Measurements from ENCODE around the gene KCNAB3.

KCNAB3 gene

DNA sequence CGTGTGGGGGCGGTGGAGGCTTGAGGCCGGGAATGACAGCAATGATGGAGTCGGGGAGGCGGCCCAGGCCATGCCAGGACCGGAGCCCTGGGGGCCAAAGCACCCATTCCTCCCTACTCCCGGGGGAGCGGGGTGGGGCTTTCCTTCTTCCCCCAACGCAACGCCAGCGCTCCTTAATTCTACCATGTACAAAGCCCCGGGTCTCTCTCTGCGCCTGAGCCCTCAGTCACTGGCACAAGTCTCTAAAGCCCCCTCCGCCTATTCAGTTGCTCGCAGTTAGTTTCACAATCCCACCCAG, 13.3 kb downstream of the KCNAB3 start:
- Histone ChIP-seq H3K4me3 (ENCODE audit: low read length) (peak overlapping the region; percentile 51), H3K27me3 (ENCODE audit: insufficient read depth, low read length) (peaks cover 44% of the 10 kb centered on the region), H3K9me3 (ENCODE audit: insufficient read depth, low read depth, low read length) (no peaks in the 10 kb centered on the region; the same call in 1 of the 2 replicates), H3K9ac (ENCODE audit: low read depth, low read length) (peak overlapping the region; percentile 52; the same call in 1 of the 2 replicates), H3K27ac (ENCODE audit: low read depth, low read length) (no peak overlapping the region; the same call in 1 of the 2 replicates), H3K36me3 (ENCODE audit: insufficient read depth, low read length) (no peaks in the 10 kb centered on the region), H3K4me1 (ENCODE audit: insufficient read depth, low read length) (no peaks in the 10 kb centered on the region)
- 44% methylated on average over 15 of the region's 15 CpGs for whole genome bisulfite sequencing

GRCh38 chr17:7915611-7916384, 13.9 kb downstream of the KCNAB3 start, which contains the start of gene RNF227:
Gene RNF227, minus strand, starts transcription at chr17:7916289. Its CDS starts 94 bp downstream, at chr17:7916195.
- peak within 1 kb of the TSS; percentile 57; the same call in 1 of the 2 replicates for H3K27ac ChIP-seq (ENCODE audit: low read depth, low read length)
- no peaks in the 10 kb centered on the region; the same call in 1 of the 2 replicates for H3K9me3 ChIP-seq (ENCODE audit: insufficient read depth, low read depth, low read length)
- H3K27me3 ChIP-seq (ENCODE audit: insufficient read depth, low read length), result peaks cover 42% of the 10 kb centered on the region
- H3K4me3 ChIP-seq (ENCODE audit: low read length), result peak within 1 kb of the TSS; percentile 51
- H3K4me1 ChIP-seq (ENCODE audit: insufficient read depth, low read length), result no peaks in the 10 kb centered on the region
- whole genome bisulfite sequencing, result under 1% methylated on average over 100 of the region's 100 CpGs
- peak within 1 kb of the TSS; percentile 52 for H3K9ac ChIP-seq (ENCODE audit: low read depth, low read length)
- H3K36me3 ChIP-seq (ENCODE audit: insufficient read depth, low read length), result no peaks in the 10 kb centered on the region

GRCh38 chr17:7915179-7915610, 14.5 kb downstream of the KCNAB3 start:
- H3K4me3 ChIP-seq (ENCODE audit: low read length), result peak overlapping the region; percentile 51
- H3K9ac ChIP-seq (ENCODE audit: low read depth, low read length), result no peak overlapping the region
- 18% methylated on average over 15 of the region's 15 CpGs for WGBS
- no peaks in the 10 kb centered on the region; the same call in 1 of the 2 replicates for H3K9me3 ChIP-seq (ENCODE audit: insufficient read depth, low read depth, low read length)
- H3K36me3 ChIP-seq (ENCODE audit: insufficient read depth, low read length), result 0 out of 2 replicates have a peak, but pooled peaks cover 2% of the 10 kb centered on the region
- H3K27me3 ChIP-seq (ENCODE audit: insufficient read depth, low read length), result peaks cover 39% of the 10 kb centered on the region
- no peak overlapping the region for H3K27ac ChIP-seq (ENCODE audit: low read depth, low read length)
- H3K4me1 ChIP-seq (ENCODE audit: insufficient read depth, low read length), result no peaks in the 10 kb centered on the region

GRCh38 chr17:7912927-7913524, 16.6 kb downstream of the KCNAB3 start:
- WGBS, result 46% methylated on average over 3 of the region's 3 CpGs
- no peak overlapping the region for H3K4me3 ChIP-seq (ENCODE audit: low read length)

GRCh38 chr17:7911116-7911515, 18.5 kb downstream of the KCNAB3 start:
- Histone ChIP-seq H3K9ac (ENCODE audit: low read depth, low read length) (no peak overlapping the region), H3K4me1 (ENCODE audit: insufficient read depth, low read length) (no peaks in the 10 kb centered on the region), H3K4me3 (ENCODE audit: low read length) (no peak overlapping the region), H3K36me3 (ENCODE audit: insufficient read depth, low read length) (peaks cover 2% of the 10 kb centered on the region; the same call in 1 of the 2 replicates), H3K9me3 (ENCODE audit: insufficient read depth, low read depth, low read length) (no peaks in the 10 kb centered on the region), H3K27ac (ENCODE audit: low read depth, low read length) (no peak overlapping the region), H3K27me3 (ENCODE audit: insufficient read depth, low read length) (peaks cover 13% of the 10 kb centered on the region)
- WGBS, result 94% methylated on average over 9 of the region's 9 CpGs

More at GRCh38 chr17:7912927-7913524, 16.6 kb downstream of the KCNAB3 start:
- Histone ChIP-seq H3K9me3 (ENCODE audit: insufficient read depth, low read depth, low read length) (no peaks in the 10 kb centered on the region), H3K27me3 (ENCODE audit: insufficient read depth, low read length) (peaks cover 30% of the 10 kb centered on the region), H3K4me1 (ENCODE audit: insufficient read depth, low read length) (no peaks in the 10 kb centered on the region), H3K36me3 (ENCODE audit: insufficient read depth, low read length) (peaks cover 2% of the 10 kb centered on the region; the same call in 1 of the 2 replicates), H3K27ac (ENCODE audit: low read depth, low read length) (no peak overlapping the region), H3K9ac (ENCODE audit: low read depth, low read length) (no peak overlapping the region)

GRCh38 chr17:7910711-7911110, 18.9 kb downstream of the KCNAB3 start:
- Histone ChIP-seq H3K9ac (ENCODE audit: low read depth, low read length) (no peak overlapping the region), H3K27ac (ENCODE audit: low read depth, low read length) (no peak overlapping the region), H3K27me3 (ENCODE audit: insufficient read depth, low read length) (peaks cover 11% of the 10 kb centered on the region), H3K4me3 (ENCODE audit: low read length) (no peak overlapping the region), H3K4me1 (ENCODE audit: insufficient read depth, low read length) (no peaks in the 10 kb centered on the region), H3K36me3 (ENCODE audit: insufficient read depth, low read length) (peaks cover 2% of the 10 kb centered on the region; the same call in 1 of the 2 replicates), H3K9me3 (ENCODE audit: insufficient read depth, low read depth, low read length) (no peaks in the 10 kb centered on the region)
- WGBS, result 96% methylated on average over 12 of the region's 13 CpGs

DNA sequence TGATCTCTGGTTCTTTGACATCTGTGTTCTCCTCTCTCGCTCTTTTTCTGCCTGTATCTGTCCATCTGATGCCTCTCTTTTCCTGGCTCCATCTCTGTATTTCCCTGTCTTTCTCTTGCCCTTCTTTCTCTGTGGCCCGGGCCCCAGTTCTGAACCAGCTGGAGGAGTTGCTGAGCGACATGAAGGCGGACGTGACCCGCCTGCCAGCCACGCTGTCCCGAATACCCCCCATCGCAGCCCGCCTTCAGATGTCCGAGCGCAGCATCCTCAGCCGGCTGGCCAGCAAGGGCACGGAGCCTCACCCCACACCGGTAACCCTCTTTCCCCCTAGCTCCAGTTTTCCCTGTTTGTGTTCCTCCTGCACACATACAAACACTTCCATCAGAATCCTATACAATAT, 19.4 kb downstream of the KCNAB3 start:
- no peak overlapping the region for H3K4me3 ChIP-seq (ENCODE audit: low read length)
- H3K36me3 ChIP-seq (ENCODE audit: insufficient read depth, low read length), result peaks cover 3% of the 10 kb centered on the region; the same call in 1 of the 2 replicates
- no peak overlapping the region for H3K27ac ChIP-seq (ENCODE audit: low read depth, low read length)
- H3K27me3 ChIP-seq (ENCODE audit: insufficient read depth, low read length), result peaks cover 9% of the 10 kb centered on the region
- H3K9me3 ChIP-seq (ENCODE audit: insufficient read depth, low read depth, low read length), result no peaks in the 10 kb centered on the region
- H3K9ac ChIP-seq (ENCODE audit: low read depth, low read length), result no peak overlapping the region
- H3K4me1 ChIP-seq (ENCODE audit: insufficient read depth, low read length), result no peaks in the 10 kb centered on the region
- WGBS, result 95% methylated on average over 15 of the region's 15 CpGs

- Histone ChIP-seq H3K36me3 (ENCODE audit: insufficient read depth, low read length) (peaks cover 15% of the 10 kb centered on the region), H3K27me3 (ENCODE audit: insufficient read depth, low read length) (no peaks in the 10 kb centered on the region)
Measured at GRCh38 chr17:7909089-7909488, 20.6 kb downstream of the KCNAB3 start.

DNA sequence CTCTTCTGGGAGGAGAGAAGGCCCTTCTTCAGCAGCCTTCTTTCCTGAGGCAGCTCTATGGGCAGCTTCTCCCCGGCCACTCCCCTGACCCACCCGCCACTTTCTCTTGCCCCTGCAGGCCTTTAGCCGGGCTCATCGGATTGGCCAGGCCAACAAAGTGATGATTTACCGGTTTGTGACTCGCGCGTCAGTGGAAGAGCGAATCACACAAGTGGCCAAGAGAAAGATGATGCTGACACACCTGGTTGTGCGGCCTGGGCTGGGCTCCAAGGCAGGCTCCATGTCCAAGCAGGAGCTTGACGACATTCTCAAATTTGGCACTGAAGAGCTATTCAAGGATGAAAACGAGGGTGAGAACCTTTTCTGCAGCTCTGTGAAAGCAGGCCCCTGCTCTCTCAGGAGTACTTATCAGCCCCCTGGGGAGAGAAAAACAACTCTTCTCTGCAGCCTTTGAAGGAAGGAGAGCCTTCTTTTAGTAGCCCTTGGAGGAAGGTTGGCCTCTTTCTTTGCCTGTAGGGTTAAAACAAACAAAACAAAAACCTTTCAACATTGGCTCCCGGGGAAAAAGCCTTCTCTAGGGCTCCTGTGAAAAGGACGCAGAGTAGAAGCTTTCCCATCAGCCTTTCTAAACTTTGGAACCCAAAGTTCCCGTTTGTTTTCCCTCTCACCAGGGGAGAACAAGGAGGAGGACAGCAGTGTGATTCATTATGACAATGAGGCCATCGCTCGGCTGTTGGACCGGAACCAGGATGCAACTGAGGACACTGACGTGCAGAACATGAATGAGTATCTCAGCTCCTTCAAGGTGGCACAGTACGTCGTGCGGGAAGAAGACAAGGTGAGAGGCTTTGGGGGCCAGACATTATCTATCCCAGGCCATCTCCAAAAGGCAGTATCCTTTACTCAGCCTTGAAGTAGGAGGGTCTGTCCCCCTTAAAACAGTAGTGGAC, 26.2 kb downstream of the KCNAB3 start:
- Histone ChIP-seq H3K9me3 (ENCODE audit: insufficient read depth, low read depth, low read length) (no peaks in the 10 kb centered on the region), H3K9ac (ENCODE audit: low read depth, low read length) (no peak overlapping the region), H3K4me1 (ENCODE audit: insufficient read depth, low read length) (peaks cover 6% of the 10 kb centered on the region; the same call in 1 of the 2 replicates), H3K27ac (ENCODE audit: low read depth, low read length) (no peak overlapping the region), H3K27me3 (ENCODE audit: insufficient read depth, low read length) (no peaks in the 10 kb centered on the region), H3K36me3 (ENCODE audit: insufficient read depth, low read length) (peaks cover 46% of the 10 kb centered on the region), H3K4me3 (ENCODE audit: low read length) (no peak overlapping the region)
- 59% methylated on average over 22 of the region's 22 CpGs for WGBS

More at GRCh38 chr17:7909089-7909488, 20.6 kb downstream of the KCNAB3 start:
- H3K27ac ChIP-seq (ENCODE audit: low read depth, low read length), result no peak overlapping the region
- WGBS, result 97% methylated on average over 29 of the region's 29 CpGs
- no peaks in the 10 kb centered on the region for H3K9me3 ChIP-seq (ENCODE audit: insufficient read depth, low read depth, low read length)
- H3K9ac ChIP-seq (ENCODE audit: low read depth, low read length), result no peak overlapping the region
- H3K4me1 ChIP-seq (ENCODE audit: insufficient read depth, low read length), result no peaks in the 10 kb centered on the region
- H3K4me3 ChIP-seq (ENCODE audit: low read length), result no peak overlapping the region

- Histone ChIP-seq H3K9ac (ENCODE audit: low read depth, low read length) (no peak overlapping the region), H3K9me3 (ENCODE audit: insufficient read depth, low read depth, low read length) (no peaks in the 10 kb centered on the region), H3K4me3 (ENCODE audit: low read length) (no peak overlapping the region), H3K27me3 (ENCODE audit: insufficient read depth, low read length) (no peaks in the 10 kb centered on the region), H3K4me1 (ENCODE audit: insufficient read depth, low read length) (0 out of 2 replicates have a peak, but pooled peaks cover under 1% of the 10 kb centered on the region), H3K27ac (ENCODE audit: low read depth, low read length) (no peak overlapping the region), H3K36me3 (ENCODE audit: insufficient read depth, low read length) (peaks cover 53% of the 10 kb centered on the region)
- 86% methylated on average over 4 of the region's 6 CpGs for WGBS
Measured at GRCh38 chr17:7897773-7898172, 31.9 kb downstream of the KCNAB3 start.
